ENCODE data around the gene SCAND1.

DNA sequence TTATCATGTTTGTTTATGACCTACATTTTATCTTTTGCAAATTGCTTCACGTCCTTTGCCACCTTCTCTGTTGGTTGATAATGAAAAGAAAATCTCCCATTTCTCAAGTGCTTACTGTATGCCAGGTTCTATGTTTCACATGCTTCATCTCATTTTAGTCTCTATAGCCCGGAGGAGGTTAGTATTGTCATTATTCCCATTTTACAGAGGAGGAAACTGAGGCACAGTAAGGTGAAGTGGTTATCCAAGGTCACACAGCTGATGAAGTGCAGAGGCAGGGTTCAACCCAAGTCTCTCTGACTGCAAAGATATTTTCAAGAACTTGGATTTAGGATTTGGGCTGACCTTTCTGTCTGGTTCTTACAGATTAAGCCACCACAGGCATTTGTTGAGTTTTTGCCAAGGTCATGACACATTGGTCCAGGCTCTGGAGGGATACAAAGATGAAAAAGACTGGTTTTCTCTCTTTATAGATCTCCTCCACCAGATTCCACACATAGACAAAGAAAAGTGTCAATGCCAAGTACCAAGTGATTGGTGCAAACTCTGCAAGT is 34.7 kb upstream of the SCAND1 start:
- TF ChIP-seq POLR2A (IDR thresholded peaks at IDR 0.05): no peak
- TF ChIP-seq, protein P1, sequence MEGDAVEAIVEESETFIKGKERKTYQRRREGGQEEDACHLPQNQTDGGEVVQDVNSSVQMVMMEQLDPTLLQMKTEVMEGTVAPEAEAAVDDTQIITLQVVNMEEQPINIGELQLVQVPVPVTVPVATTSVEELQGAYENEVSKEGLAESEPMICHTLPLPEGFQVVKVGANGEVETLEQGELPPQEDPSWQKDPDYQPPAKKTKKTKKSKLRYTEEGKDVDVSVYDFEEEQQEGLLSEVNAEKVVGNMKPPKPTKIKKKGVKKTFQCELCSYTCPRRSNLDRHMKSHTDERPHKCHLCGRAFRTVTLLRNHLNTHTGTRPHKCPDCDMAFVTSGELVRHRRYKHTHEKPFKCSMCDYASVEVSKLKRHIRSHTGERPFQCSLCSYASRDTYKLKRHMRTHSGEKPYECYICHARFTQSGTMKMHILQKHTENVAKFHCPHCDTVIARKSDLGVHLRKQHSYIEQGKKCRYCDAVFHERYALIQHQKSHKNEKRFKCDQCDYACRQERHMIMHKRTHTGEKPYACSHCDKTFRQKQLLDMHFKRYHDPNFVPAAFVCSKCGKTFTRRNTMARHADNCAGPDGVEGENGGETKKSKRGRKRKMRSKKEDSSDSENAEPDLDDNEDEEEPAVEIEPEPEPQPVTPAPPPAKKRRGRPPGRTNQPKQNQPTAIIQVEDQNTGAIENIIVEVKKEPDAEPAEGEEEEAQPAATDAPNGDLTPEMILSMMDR (IDR thresholded peaks at IDR 0.05): no peak
